ES-I3 (cell line): ENCODE measurements around the gene NPAT.

Experiments used
- H3K36me3 ChIP-seq: 2 replicates; pipeline ENCODE4 v1.6.1; 2013; ENCODE audit warnings: mild to moderate bottlenecking, low read length, control low read depth, moderate library complexity; ENCODE audit not compliant: insufficient read depth
- H3K4me1 ChIP-seq: 2 replicates; pipeline ENCODE4 v1.6.1; 2013; ENCODE audit warnings: mild to moderate bottlenecking, control low read depth, low read length; ENCODE audit not compliant: insufficient read depth
- H3K9ac ChIP-seq: 2 replicates; pipeline ENCODE4 v1.6.1; 2013; ENCODE audit warnings: low read depth, mild to moderate bottlenecking, low read length, moderate library complexity
- H3K9me3 ChIP-seq: 2 replicates; pipeline ENCODE4 v1.6.1; 2013; ENCODE audit warnings: mild to moderate bottlenecking, low read length, moderate library complexity; ENCODE audit not compliant: control insufficient read depth, insufficient read depth

The NPAT gene

GRCh38 chr11:108115500-108116140 lies 106.8 kb downstream of the NPAT start:
- Histone ChIP-seq H3K9ac (no peak overlapping the region), H3K4me1 (no peaks in the 10 kb centered on the region), H3K36me3 (no peaks in the 10 kb centered on the region), H3K9me3 (no peaks in the 10 kb centered on the region)

- Histone ChIP-seq H3K9me3 (no peaks in the 10 kb centered on the region), H3K9ac (no peak overlapping the region), H3K36me3 (no peaks in the 10 kb centered on the region; the same call in 1 of the 2 replicates), H3K4me1 (no peaks in the 10 kb centered on the region)
Measured at GRCh38 chr11:108112057-108112456, 110.4 kb downstream of the NPAT start.

GRCh38 chr11:108111126-108111525 lies 111.3 kb downstream of the NPAT start:
- no peak overlapping the region for H3K9ac ChIP-seq
- H3K4me1 ChIP-seq = no peaks in the 10 kb centered on the region
- no peaks in the 10 kb centered on the region; the same call in 1 of the 2 replicates for H3K36me3 ChIP-seq
- no peaks in the 10 kb centered on the region for H3K9me3 ChIP-seq
